Stimulated activated CD8-positive, alpha-beta memory T cell treated with anti-CD3 and anti-CD28 coated beads, Interleukin-15, amount 100 ng/mL, for 24 hours (primary cell): ENCODE measurements around the gene ARMC9.
"Not testable (repeated sequence)": the region's sequence is repeated elsewhere in the genome, so short reads cannot be mapped to it uniquely, and the experiment has no call there.

Experiments used
- DNase-seq: peaks from one replicate; pipeline ENCODE4 v3.0.0-alpha.2; 2020; ENCODE audit warnings: low read depth

ARMC9 gene

DNA sequence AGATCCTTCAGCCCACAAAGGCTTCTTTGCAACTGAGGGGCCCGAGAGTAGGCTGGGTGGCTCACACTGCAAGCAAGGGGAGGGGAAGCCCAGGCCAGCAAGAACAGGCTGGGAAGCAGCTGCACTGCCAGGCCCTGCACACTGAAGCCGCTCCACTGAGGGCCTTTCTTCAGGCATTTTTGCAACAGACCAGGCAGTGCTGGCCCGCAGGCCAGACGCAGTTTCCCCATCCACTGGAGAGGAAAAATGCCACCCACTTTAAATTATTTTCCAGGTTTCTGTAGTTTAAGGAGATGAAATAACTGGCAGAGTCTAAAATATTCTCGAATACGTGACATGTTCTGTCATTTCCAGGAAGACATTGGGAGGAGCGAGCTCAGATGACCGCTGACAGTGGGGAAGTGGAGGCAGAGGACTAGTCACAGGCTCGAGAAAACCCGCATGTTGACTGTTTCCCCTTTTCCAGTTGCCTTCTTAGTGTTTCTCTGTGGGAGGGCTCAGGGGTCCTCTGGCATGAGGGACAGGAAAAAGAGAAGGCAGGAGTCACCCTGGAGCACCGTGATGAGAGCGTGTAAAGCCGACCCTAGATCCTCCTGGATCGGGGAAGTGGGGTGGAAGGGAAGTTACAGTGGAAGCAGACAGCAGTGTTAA is 143.8 kb downstream of the ARMC9 start:
- DNase-seq, result no peak

DNA sequence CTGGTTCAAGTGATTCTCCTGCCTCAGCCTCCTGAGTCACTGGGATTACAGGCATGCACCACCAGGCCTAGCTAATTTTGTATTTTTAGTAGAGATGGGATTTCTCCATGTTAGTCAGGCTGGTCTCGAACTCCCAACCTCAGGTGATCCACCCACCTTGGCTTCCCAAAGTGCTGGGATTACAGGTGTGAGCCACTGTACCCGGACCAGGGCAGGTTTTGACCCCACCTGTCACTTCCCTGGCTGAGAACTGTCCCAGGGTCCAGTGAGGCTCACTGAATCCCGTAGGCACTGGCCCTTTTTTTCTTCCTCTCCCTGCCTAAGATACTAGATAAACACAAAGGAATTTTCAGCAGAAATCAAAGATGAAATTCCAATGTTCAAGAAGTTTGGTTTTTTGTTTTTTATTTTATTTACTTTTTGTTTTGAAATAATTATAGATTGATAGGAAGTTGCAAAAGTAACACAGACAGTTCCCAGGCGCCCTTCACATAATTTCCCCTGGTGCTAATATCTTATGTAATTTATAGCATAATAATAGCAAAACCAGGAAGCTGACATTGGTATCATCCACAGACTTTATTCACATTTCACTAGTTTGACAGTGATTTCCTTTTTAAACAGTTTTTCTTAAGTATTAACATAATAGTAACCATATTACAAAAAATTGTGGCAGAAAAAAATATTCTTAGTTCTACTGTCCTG is 144.7 kb downstream of the ARMC9 start:
- no peak for DNase-seq

DNA sequence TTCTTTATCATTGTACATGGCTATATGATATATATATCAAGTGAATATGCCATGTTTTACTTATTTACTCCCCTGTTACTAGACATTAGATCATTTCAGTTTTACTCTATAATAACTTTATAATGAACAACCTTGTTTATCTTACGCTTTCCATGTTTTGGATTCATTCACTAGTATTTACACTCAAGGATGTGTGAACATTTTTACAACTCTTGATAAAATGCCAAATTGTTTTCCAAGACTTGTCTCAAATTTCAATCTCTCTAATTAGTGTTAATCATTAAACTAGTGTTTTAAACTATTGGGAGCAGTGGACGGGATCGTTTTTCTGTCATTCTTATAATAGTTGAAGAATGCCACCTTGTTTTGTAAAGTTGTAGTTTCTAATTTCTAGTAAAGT is 145.6 kb downstream of the ARMC9 start:
- no peak for DNase-seq

DNA sequence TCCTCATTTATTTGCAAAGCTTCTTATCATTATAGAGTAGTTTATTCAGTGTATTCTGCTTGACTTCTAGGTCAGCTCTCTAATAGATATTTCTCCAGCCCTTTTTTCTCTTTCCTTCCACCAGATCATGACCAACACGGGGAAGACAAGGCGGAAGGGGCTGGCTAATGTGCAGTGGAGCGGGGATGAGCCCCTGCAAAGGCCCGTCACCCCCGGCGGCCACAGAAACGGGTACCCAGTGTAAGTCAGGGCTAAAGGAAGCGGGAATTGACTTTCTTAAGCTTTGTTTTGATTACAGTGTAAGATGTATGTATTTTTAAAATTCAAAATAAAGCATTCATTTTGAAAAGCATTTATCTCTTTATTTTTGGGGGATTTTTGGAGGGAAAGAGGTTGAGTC is 146.4 kb downstream of the ARMC9 start:
- DNase-seq, result no peak

DNA sequence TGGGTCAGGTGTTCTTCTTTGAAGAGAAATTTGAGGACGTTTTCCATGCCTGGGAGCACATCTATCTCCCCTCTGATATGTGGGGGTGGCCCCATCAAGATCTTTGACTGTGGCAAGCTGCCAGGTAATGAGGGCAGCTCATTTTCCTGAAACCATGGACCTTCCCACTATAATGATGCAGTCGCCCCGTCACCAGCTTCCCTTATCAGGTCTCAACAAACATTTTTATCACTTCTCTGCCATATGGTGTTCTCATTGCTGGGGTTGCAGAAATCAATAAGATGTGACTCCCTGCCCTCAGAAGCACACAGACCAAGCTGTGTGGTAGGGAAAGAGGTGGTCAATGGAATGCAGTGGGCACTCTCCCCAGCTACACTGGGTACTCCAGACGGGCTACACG is 148.7 kb downstream of the ARMC9 start:
- DNase-seq, result no peak

DNA sequence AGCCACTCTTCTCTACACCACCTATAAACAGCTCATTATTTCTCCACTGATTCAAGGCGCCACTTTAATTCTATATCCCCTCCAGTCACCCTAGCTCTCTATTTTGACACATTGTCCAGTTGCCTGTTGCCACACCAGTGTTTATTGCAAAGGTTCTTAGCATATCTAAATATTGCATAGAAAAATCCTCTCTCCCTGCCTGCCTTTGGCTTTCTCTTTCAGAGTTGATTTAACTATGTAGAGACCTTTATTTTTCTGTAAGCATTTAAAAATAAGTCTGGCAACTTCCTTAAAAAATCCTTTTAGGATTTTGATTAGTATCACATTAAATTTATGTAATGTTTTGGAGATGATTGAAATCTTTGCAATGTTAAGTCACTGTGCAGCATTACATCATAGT is 149.2 kb downstream of the ARMC9 start:
- no peak for DNase-seq

DNA sequence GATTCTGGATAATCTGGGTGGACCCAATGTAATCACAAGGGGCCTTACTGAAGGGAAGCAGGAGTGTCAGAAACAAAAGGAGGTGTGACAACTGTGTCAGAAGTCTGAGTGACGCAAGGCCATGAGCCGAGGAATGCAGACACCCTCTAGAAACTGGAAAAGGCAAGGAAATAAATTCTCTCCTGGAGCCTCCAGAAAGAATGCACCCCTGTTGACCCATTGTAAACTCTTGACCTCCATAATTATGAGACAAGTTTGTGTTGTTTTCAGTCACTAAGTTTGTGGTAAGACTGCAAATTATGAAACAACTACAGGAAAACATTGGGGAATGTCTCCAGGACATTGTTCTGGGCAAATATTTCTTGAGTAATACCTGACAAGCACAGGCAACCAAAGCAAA is 149.7 kb downstream of the ARMC9 start:
- no peak for DNase-seq

DNA sequence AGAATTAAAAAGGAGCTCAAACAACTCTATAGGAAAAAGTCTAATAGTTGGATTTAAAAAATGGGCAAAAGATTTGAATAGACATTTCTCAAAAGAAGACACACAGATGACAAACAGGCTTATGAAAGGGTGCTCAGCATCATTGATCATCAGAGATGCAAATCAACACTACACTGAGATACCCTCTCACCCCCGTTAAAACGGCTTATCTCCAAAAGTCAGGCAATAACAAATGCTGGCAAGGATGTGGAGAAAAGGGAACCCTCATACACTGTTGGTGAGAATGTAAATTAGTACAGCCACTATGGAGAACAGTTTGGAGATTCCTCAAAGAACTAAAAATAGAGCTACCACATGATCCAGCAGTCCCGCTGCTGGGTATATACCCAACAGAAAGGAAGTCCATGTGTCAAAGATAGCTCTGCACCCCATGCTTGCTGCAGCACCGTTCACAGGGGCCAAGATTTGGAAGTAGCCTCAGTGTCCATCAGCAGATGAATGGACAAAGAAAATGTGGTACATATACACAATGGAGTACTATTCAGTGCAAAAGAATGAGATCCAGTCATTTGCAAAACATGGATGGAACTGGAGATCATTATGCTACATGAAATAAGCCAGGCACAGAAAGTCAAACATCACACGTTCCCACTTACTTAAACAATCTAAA is 150.4 kb downstream of the ARMC9 start:
- DNase-seq, result no peak

DNA sequence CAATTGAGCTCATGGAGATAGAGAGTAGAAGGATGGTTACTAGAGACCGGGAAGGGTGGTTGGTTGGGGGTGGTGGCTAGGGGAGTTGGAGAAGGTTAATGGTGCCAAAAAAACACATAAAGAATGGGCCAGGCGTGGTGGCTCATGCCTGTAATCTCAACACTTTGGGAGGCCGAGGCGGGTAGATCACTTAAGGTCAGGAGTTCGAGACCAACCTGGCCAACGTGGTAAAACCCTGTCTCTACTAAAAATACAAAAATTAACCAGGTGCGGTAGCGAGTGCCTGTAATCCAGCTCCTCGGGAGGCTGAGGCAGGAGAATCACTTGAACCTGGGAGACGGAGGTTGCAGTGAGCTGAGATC is 150.9 kb downstream of the ARMC9 start:
- not testable (repeated sequence) for DNase-seq

DNA sequence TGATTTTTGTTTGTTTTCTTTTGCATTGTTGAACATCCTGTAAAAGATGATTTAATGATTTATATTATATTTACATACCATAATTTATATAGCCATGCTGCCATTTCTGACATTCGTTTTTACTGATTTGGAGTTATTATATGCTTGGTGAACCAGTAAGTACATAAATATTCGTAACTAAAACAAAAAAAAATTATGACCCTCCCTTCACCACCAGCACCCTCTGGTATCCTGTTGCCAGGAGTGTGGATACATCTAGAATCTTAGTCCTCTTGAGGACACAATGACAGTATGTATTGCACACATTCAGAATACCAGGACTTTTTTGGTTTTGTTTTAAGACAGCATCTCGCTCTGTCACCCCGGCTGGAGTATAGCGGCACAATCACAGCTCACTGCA is 153.2 kb downstream of the ARMC9 start:
- no peak for DNase-seq

DNA sequence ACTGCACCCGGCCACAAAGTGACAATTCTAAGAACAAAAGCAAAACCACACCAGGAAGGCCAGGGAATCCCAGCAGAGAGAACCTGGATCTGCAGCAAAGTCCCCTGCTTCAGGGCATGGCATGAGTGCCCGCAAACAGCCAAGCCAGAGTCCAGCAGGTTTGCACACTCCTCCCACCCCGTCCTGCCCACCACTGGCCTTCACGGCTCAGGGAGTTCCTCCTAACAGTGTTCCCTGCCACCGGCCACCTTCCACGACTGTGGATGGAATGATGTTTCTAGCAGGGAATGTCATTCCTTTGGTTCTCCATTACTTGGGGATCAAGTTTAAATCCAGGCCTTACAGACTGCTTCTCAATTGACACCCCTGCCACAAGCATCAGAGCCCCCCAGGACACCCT is 155.0 kb downstream of the ARMC9 start:
- no peak for DNase-seq

DNA sequence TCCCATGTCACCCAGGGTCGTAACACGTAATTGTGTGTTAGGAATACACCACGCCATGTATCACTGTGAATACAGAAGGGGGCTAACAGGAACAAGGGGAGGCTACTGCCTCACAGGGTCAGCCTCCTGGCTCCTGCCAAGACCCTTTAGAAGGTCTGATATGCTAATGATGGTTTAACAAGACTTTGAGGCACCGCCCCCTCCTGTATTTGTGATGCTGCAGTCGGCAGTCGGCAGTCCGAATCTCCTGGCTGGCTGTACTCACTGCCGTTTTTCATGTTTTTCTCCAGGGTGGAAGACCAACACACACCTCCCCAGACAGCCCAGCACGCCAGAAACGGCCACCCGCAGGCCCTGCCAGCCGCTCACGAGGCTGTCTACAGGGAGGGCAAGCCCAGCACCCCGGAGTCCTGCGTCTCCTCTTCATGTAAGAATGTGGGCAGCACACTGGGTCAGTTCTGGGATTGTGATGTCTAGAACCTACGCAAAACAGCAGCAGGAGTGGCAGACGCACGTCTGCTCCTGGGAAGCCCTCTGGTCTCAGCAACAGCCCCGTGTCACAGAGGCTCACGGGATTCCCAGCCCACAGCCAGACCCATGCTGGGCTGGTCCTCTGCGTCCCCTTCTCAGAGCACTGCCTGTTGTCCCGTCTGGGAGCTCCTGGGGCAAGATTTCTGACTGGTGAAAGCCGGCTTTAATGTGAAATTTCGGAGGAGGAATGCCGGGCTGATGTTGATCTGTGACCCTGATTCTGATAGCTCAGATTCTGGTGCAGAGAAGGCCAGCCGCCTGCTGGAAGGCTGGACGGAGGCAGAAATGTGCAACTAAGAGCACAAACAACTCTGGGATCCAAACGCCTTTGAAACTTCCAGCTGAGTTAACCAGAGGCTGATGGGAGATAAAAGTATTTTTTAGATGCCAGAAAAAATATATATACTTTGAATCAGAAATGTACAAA is 157.4 kb downstream of the ARMC9 start:
- DNase-seq, result no peak

DNA sequence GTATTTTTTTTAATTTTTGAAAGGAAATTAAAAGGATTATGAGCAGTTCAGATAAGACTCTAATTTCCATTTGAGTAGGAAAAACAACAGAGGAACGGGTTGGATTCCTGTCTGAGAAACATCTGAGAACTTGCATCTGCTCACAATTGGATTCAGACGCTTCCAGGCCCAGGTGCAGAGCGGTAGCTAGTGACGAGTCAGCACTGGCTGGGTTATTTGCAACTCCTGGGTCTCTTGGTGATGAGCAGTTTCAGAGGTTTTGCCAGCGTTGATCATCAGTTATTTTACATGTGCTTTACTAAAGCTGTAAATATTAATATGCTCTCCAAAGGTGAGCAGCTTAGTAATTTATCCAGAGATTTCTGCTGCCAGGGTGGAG is 158.0 kb downstream of the ARMC9 start:
- no peak for DNase-seq

DNA sequence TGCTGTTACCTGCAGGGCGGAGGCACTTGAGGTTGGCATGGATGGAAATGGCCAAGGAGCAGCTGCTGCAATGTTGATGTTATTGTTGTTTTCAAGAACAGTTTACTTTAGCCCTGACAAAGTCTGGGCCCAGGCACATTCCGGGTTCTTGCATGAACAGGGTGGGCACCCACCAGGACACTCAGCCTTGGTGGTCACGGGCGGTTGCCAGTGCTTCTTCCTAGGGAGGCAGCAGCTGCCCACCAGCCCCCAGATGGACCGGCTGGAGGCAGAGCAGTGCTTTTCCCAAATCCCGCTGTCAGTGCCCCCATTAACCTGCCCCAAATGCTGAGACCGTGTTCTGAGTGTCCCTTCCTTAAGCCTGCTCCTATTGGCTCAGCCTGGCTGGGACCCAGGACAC is 158.6 kb downstream of the ARMC9 start:
- no peak for DNase-seq

DNA sequence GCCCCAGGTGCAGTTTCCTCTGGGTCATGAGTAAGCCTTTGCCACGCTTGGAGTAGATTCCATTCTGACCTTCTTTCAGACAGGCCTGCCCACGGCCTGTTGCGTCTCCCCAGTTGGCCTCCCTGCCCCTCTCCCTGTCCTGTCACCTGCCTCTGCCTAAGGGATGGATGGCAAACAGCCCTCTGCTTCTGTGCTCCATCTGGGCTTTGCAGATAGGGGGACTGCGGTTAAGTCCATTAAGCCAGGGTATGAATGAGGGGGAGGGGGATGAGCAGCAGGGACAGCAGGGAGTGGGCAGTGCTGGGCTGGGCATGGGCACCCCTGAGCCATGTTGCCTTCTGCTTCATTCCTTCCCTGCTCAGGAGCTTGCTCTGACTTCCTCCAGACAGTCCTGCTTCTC is 159.5 kb downstream of the ARMC9 start:
- DNase-seq, result no peak

DNA sequence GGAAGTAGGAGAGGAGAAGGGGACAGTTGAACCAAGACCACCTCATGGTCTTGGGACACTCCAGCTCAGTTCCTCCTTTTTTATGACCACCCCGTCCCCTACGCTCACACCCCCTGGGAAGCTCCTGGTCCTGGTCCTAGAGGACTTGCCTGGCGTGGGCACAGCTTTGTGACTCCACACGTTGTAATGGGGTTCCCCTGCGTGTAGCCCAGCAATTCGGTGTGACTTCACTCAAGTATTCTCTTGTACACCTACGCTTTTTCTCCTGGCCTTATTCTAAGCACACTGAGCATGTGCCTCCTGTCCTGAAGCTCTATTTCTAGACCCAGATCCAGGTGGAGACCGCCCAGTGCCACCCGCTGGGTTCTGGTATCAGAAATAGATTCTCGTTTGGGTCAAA is 161.0 kb downstream of the ARMC9 start:
- DNase-seq, result no peak

DNA sequence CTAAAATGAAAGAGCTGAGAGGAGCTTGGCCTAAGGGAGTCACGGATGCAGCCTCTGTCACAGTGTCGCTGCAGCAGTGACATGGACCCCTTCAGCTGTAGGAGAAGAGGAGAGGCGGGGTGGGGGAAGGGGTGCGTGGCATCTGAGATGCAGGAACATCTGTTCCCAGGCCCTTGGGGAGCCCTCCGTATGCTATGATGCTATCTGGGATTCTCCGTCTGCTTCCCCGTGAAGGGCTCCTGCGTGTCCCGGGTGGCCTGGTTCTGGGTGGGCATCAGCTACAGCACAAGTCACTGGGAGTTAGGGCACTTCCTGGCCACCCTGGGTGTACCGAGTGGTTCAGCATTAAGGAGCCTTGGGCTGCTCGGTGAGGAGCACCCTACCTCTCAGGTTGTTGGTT is 161.5 kb downstream of the ARMC9 start:
- DNase-seq, result no peak

DNA sequence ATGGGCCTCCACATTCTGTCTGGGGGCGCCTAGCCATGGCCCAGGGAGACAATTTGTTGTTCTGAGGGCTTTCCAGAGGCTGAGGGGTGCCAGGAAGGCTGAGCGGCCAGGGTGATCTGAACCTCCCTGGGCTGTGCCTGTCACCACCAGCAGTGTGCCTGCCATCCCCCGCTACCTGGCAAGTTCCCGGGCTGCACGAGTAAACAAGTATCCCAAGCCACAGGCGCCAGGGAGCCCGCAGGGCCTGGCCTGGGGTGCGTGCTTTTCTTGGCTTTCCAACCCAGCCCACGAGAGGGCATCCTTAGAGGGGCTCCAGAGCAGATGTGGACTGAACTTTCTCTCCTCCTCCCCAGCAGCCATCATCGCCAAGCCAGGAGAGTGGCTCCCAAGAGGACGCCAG is 162.0 kb downstream of the ARMC9 start:
- no peak for DNase-seq

DNA sequence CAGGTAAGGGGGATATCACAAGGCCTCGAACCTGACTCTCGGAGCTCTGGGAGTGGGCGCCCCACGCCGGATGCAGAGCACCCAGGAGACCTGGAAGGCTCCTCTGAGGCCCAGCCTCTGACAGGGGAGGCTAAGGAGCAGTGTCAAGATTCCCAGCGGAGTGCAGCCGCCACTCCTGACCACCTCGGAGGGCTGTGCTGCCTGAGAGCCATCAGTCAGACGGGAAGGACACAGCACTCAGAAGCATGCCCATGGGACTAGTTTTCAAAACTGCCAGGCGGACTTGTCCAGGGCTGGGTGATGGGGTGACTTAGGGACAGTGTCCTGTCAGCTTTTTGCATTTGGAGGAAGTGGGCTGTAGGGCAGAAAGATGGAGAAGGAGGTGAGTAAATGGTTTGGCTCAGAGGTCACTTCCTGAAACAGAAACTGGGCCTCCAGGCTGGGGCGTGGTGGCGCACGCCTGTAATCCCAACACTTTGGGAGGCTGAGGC is 162.5 kb downstream of the ARMC9 start:
- DNase-seq, result no peak

DNA sequence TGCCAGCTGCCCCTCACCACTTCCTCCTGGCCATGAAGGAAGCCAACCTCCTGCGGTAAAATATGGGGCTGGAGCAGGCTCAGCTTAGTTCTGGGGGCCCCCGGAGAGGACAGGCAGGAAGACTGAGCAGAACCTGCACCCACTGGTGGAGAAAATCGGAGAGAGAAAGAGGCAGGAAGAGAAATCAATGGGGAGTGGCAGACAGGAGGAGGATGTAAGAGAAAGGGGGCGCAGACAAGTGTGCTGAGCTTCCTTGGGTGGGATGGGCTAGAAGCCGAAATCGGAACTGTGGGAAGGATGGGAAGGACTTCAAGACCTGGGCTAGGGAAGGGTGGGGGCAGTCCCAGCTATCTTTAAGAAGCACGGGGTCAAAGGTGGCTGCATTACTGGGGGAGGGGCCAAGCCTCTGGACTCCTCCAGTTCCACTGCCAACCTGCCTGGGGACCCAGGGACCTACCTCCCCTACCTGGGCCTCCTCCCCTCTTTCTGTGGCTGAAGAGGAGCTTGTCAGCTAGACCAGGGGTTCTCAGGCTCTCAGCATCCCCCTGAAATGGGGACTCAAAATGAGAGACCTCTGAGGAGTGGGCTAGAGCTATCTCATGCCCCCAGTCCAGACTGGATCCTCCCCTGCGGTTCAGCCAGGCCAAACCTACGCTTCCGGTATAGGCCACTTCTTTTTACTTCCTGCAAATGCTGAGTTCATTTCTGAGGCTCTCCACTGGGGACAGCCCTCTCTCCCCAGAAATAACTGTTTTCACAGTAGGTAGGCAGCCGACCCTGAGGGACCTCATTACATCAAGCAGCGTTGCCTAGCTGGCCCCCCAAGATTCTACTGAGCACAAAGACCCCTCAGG is 163.5 kb downstream of the ARMC9 start:
- DNase-seq, result no peak

DNA sequence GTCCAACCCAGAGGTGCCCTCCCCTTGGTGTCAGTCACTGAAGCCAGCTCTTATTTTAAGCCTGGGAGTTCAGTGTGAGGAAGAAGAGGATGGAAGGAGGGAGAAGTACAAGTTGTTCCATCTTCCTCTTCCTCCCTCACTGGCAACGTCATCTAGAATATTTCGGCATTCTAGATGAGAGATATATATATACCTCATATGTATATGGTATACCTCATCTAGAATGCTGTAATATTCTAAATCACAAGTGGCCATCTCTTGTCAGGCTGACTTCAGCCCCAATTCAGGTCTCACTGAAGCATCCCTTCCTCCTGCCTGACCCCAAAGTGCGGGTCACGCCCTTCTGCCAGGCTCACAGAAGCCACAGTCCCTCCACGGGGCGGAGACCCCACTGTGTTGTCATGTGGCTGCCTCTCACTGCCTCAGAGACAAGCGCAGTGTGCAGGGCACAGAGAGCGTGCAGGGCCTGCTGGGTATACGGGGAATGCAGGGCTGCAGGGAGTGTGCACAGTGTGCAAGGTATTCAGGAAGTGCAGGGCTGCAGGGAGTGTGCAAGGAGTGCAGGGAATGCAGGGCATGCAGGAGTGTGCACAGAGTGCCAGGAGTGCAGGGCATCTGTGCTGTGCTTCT is 164.2 kb downstream of the ARMC9 start:
- DNase-seq, result no peak
